Memory B cell (primary cell): ENCODE results near the gene ITPKB.
"Not testable (repeated sequence)": the region's sequence is repeated elsewhere in the genome, so short reads cannot be mapped to it uniquely, and the experiment has no call there.

Source experiments
- ATAC-seq: fragments of 150-1000 bp; cut with Tn5 transposase; 2 replicates; pipeline ENCODE4 v1.10.0; 2021; ENCODE audit warnings: low read depth, mild to moderate bottlenecking, moderate library complexity
- DNase-seq, 2 donors: peaks; one replicate each; pipeline ENCODE4 v3.0.0; 2022; ENCODE audit warnings: low spot score in 2 of 2
- H3K27ac Mint-ChIP-seq: one replicate; pipeline ENCODE4 v1.8.0; 2022; ENCODE audit warnings: mild to moderate bottlenecking, moderate library complexity, mixed read lengths
- H3K27me3 Mint-ChIP-seq: one replicate; pipeline ENCODE4 v1.8.0; 2022; ENCODE audit warnings: mixed read lengths
- H3K36me3 Mint-ChIP-seq: one replicate; pipeline ENCODE4 v1.8.0; 2022; ENCODE audit warnings: mild to moderate bottlenecking, mixed read lengths
- H3K4me1 Mint-ChIP-seq: one replicate; pipeline ENCODE4 v1.8.0; 2022; ENCODE audit warnings: mixed read lengths
- H3K4me3 Mint-ChIP-seq: one replicate; pipeline ENCODE4 v1.8.0; 2022; ENCODE audit warnings: mild to moderate bottlenecking, moderate library complexity, mixed read lengths
- H3K9me3 Mint-ChIP-seq: one replicate; pipeline ENCODE4 v1.8.0; 2022; ENCODE audit warnings: mixed read lengths

The ITPKB gene

DNA sequence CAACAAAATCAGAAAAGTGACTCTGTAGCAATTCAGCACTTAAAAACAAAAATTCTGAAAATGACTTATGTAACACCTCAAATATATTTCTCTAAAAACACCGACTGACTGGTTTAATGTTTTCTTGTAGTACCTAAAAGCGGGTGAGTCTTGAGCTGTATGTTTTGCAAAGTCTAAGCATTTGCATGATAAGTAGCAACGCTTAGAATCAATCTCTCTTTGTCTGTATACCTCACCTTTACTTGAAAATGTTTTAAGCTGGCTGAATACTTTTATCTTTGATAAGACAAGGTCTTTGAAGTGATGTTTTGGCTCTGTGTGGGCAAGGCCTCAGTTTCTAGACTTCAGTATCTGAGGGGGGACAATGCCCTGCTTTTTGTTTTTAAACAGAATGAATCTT lies 8.2 kb downstream of the ITPKB start:
- DNase-seq (no peak), ATAC-seq (no peak)
- H3K27ac Mint-ChIP-seq, result peak overlapping the region; percentile 83
- H3K27me3 Mint-ChIP-seq, result no peaks in the 10 kb centered on the region
- H3K4me3 Mint-ChIP-seq, result no peak overlapping the region
- no peaks in the 10 kb centered on the region for H3K9me3 Mint-ChIP-seq
- H3K4me1 Mint-ChIP-seq, result peaks cover 72% of the 10 kb centered on the region
- H3K36me3 Mint-ChIP-seq, result peaks cover 36% of the 10 kb centered on the region

GRCh38 chr1:226730071-226730470 lies 9.0 kb downstream of the ITPKB start:
- ATAC-seq, result no peak
- peaks cover 69% of the 10 kb centered on the region for H3K4me1 Mint-ChIP-seq

GRCh38 chr1:226728448-226728847 lies 10.6 kb downstream of the ITPKB start:
- peaks cover 67% of the 10 kb centered on the region for H3K4me1 Mint-ChIP-seq
- no peak overlapping the region for H3K4me3 Mint-ChIP-seq
- peaks cover 32% of the 10 kb centered on the region for H3K36me3 Mint-ChIP-seq
- DNase-seq (no peak), ATAC-seq (no peak)
- H3K9me3 Mint-ChIP-seq, result no peaks in the 10 kb centered on the region
- no peaks in the 10 kb centered on the region for H3K27me3 Mint-ChIP-seq
- peak overlapping the region; percentile 94 for H3K27ac Mint-ChIP-seq

More at GRCh38 chr1:226730071-226730470, 9.0 kb downstream of the ITPKB start:
- no peak for DNase-seq
- Mint-ChIP-seq H3K27me3 (no peaks in the 10 kb centered on the region), H3K4me3 (peak overlapping the region; percentile 32), H3K9me3 (no peaks in the 10 kb centered on the region), H3K36me3 (peaks cover 35% of the 10 kb centered on the region), H3K27ac (peak overlapping the region; percentile 83)

DNA sequence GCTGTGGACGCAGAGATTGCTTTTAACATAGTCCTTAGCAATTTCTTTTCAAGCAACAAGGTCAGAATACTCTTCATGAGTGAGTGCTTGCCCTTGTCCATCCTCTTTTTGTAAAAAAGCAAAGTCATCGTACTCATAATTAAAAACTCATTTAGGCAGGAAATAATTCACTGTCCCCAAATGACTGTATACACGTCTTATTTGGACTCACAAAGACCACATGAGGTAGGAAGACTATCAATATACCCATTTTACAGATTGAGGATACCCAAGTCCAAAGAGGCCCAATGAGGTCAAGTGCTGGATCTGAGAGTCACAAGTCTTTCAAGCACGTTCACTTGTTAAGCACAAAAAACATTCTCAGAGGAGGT lies 13.2 kb downstream of the ITPKB start:
- Mint-ChIP-seq H3K4me3 (peak overlapping the region; percentile 62), H3K4me1 (peaks cover 56% of the 10 kb centered on the region), H3K9me3 (no peaks in the 10 kb centered on the region), H3K36me3 (peaks cover 21% of the 10 kb centered on the region), H3K27ac (peak overlapping the region; percentile 94), H3K27me3 (no peaks in the 10 kb centered on the region)
- no peak for ATAC-seq
- no peak for DNase-seq

DNA sequence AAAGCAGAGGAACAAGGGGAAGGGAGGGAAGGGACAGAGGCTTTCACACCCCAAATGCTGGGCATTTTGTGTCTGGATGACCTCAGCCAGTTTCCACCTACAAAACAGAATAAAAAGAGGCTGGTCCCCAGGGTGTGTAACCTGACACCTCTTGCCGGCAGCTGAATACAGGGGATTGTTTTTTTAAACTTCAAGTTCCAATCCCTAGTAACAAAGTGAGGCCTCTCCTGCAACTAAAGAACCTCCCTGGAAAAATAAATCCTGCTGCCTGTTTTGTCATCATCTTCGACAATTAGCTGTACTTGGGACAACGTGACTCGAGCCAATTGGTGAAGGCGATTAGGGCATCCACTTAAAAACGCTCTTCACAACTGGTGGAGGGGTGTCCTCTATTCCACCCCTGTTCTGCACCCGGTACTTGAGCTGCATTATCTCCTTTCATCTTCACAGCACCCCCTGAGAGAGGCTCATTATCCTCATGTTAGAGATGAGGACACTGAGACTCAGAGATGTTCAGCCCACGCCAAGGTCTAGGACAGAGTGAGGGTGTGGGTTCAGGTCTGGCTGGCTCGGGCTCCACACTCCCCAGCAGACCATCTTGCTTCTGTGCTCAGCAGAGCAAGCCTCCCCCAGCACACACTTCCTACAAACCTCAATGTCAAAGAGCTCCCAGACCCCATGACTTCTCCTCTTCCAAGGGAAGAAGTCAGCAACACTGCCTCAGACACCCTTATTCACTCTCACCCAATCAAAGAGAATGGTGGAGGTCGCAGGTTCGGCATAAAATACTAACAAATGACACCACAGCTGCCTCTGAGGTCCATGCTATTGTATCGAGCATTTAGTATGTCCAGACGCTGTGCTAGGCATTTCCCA lies 15.2 kb downstream of the ITPKB start:
- no peak for DNase-seq
- Mint-ChIP-seq H3K4me1 (peaks cover 49% of the 10 kb centered on the region), H3K9me3 (no peaks in the 10 kb centered on the region), H3K27ac (no peak overlapping the region), H3K4me3 (peak overlapping the region; percentile 61), H3K36me3 (peaks cover 14% of the 10 kb centered on the region), H3K27me3 (no peaks in the 10 kb centered on the region)
- no peak for ATAC-seq

GRCh38 chr1:226722901-226723656 lies 16.0 kb downstream of the ITPKB start:
- Mint-ChIP-seq H3K27ac (no peak overlapping the region), H3K27me3 (no peaks in the 10 kb centered on the region), H3K4me1 (peaks cover 44% of the 10 kb centered on the region), H3K36me3 (peaks cover 9% of the 10 kb centered on the region), H3K9me3 (no peaks in the 10 kb centered on the region), H3K4me3 (no peak overlapping the region)
- ATAC-seq, result no peak
- DNase-seq, result no peak

DNA sequence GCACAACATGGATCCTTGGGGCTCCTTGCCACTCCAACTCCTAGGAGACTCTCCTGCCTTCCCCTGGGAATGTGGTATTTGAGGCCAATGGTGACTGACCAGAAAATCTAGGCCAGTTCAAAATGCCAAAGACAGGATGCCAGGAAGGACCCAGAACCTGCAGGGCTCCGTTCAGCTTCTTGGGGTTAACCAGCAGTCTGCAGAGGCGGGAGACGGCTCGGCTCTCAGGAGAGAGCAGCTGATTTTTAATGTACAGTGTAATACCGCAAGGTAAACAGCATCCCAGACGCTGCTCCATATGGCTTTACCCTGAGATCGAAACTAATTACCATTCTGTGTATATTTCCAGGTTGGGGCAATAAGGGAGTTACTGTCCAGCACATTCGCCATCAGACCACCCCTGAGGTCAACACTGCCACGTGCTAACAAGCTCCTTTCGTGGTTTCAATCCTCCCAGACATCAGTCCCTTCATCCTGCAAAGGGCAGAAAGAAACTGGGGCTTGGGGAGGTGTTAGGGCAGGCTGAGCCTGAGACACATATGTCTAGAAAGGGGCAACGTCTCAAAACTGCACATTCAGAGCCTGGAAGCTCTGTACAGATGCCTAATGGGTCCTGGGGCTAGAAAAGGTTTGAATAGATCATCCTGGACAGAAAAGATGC lies 16.7 kb downstream of the ITPKB start:
- no peak for ATAC-seq

GRCh38 chr1:226720574-226720973 lies 18.5 kb downstream of the ITPKB start:
- H3K4me1 Mint-ChIP-seq, result peaks cover 31% of the 10 kb centered on the region
- H3K27ac Mint-ChIP-seq, H3K36me3 Mint-ChIP-seq, H3K27me3 Mint-ChIP-seq, H3K9me3 Mint-ChIP-seq, H3K4me3 Mint-ChIP-seq, DNase-seq, ATAC-seq: not testable (repeated sequence)

More for the DNA sequence above, 16.7 kb downstream of the ITPKB start:
- no peaks in the 10 kb centered on the region for H3K9me3 Mint-ChIP-seq
- no peak overlapping the region for H3K4me3 Mint-ChIP-seq
- no peak overlapping the region for H3K27ac Mint-ChIP-seq
- peaks cover 39% of the 10 kb centered on the region for H3K4me1 Mint-ChIP-seq
- no peaks in the 10 kb centered on the region for H3K27me3 Mint-ChIP-seq
- DNase-seq, result no peak
- H3K36me3 Mint-ChIP-seq, result peaks cover 9% of the 10 kb centered on the region

- no peak for DNase-seq
- no peak overlapping the region for H3K27ac Mint-ChIP-seq
- no peak for ATAC-seq
- no peaks in the 10 kb centered on the region for H3K27me3 Mint-ChIP-seq
- peaks cover 32% of the 10 kb centered on the region for H3K4me1 Mint-ChIP-seq
- H3K4me3 Mint-ChIP-seq, result no peak overlapping the region
- H3K36me3 Mint-ChIP-seq, result no peaks in the 10 kb centered on the region
- no peaks in the 10 kb centered on the region for H3K9me3 Mint-ChIP-seq
These were observed 19.3 kb downstream of the ITPKB start for GRCh38 chr1:226719596-226720387.

DNA sequence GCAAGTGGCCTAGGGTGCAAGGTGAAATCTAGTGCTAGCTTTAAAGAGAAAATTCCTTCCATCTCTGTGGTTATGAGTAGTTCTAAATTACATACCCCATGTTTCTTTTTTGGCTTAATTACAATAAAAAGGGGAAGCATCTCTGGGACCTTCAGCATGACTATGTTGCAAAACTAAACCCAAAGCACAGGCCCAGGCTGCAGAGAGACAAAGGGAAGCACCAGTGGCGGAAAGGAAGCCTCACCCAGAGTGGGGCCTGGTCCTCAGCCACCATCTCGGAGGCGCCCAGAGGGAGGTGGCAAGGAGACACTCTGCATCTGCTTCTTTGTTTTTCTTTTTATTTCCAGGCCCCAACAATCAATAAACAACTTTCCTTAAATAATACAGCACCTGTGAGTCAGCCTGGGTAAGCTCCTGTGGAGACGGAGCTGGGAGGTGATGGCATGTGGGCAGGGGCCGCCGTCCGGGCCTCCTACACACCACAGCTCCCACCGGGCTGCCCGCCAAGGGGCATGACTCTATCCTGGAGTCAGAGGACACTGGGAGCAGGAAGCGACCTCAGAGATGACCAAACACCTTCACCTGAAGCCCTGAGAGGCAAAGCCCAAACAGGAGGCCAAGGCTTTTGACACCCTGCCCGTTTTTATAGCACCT lies 21.7 kb downstream of the ITPKB start:
- Mint-ChIP-seq H3K27ac (peak overlapping the region; percentile 67), H3K27me3 (no peaks in the 10 kb centered on the region), H3K36me3 (peaks cover 7% of the 10 kb centered on the region), H3K4me1 (peaks cover 32% of the 10 kb centered on the region), H3K9me3 (peaks cover 3% of the 10 kb centered on the region), H3K4me3 (peak overlapping the region; percentile 14)
- DNase-seq (no peak), ATAC-seq (peak; percentile 95)

- no peak for ATAC-seq
- peaks cover 3% of the 10 kb centered on the region for H3K9me3 Mint-ChIP-seq
- H3K4me1 Mint-ChIP-seq, result peaks cover 36% of the 10 kb centered on the region
- H3K36me3 Mint-ChIP-seq, result peaks cover 7% of the 10 kb centered on the region
- H3K27me3 Mint-ChIP-seq, result no peaks in the 10 kb centered on the region
- peak overlapping the region; percentile 67 for H3K27ac Mint-ChIP-seq
- no peak for DNase-seq
- no peak overlapping the region for H3K4me3 Mint-ChIP-seq
These were observed 22.5 kb downstream of the ITPKB start for GRCh38 chr1:226716577-226716976.

- H3K9me3 Mint-ChIP-seq, result peaks cover 3% of the 10 kb centered on the region
- H3K36me3 Mint-ChIP-seq, result peaks cover 7% of the 10 kb centered on the region
- no peak overlapping the region for H3K4me3 Mint-ChIP-seq
- H3K27ac Mint-ChIP-seq, result peak overlapping the region; percentile 91
- DNase-seq, result no peak
- H3K4me1 Mint-ChIP-seq, result peaks cover 47% of the 10 kb centered on the region
- no peak for ATAC-seq
- no peaks in the 10 kb centered on the region for H3K27me3 Mint-ChIP-seq
These were observed 24.9 kb downstream of the ITPKB start for GRCh38 chr1:226714148-226714547.
